NCI-H226 (cell line): Measurements from ENCODE around the gene POLR3GL.
"Not testable (repeated sequence)": the region's sequence is repeated elsewhere in the genome, so short reads cannot be mapped to it uniquely, and the experiment has no call there.

Experiments used
- DNase-seq: peaks from one replicate; pipeline ENCODE4 v3.0.0-alpha.2; 2015

POLR3GL gene

GRCh38 chr1:145964328-145965118 is at the start of gene POLR3GL, which contains the start of gene ANKRD34A:
Gene POLR3GL (plus strand): TSS chr1:145964690. CDS start chr1:145974866, 10,176 bp downstream.
Gene ANKRD34A (minus strand): TSS chr1:145964575. CDS start chr1:145961759, 2,816 bp downstream.
- peak; percentile 96 for DNase-seq

- DNase-seq: no peak
Observed at GRCh38 chr1:145916745-145917144, 47.7 kb upstream of the POLR3GL start.

- DNase-seq: no peak
Observed at GRCh38 chr1:145917595-145917994, 46.9 kb upstream of the POLR3GL start.

GRCh38 chr1:145918144-145918991 is 46.1 kb upstream of the POLR3GL start, which contains the start of gene PEX11B:
Gene PEX11B (minus strand): TSS chr1:145918717. CDS start chr1:145918688, 29 bp downstream.
- peak; percentile 84 for DNase-seq

- DNase-seq: peak; percentile 34
Observed at GRCh38 chr1:145918992-145919939, 45.2 kb upstream of the POLR3GL start.

GRCh38 chr1:145920297-145920696 is 44.2 kb upstream of the POLR3GL start:
- DNase-seq: not testable (repeated sequence)

GRCh38 chr1:145922266-145922665 is 42.2 kb upstream of the POLR3GL start:
- no peak for DNase-seq

- DNase-seq: no peak
Observed at GRCh38 chr1:145926686-145927062, 37.8 kb upstream of the POLR3GL start.

GRCh38 chr1:145927063-145927886 is 37.2 kb upstream of the POLR3GL start, which contains the start of gene RBM8A:
Gene RBM8A (minus strand): TSS chr1:145927484. CDS start chr1:145927426, 58 bp downstream.
- DNase-seq: peak; percentile 95

- no peak for DNase-seq
Observed at GRCh38 chr1:145927916-145928643, 36.4 kb upstream of the POLR3GL start.

- DNase-seq: not testable (repeated sequence)
Observed at GRCh38 chr1:145932522-145933009, 31.9 kb upstream of the POLR3GL start.

GRCh38 chr1:145935708-145936107 is 28.8 kb upstream of the POLR3GL start:
- no peak for DNase-seq

- DNase-seq: no peak
Observed at GRCh38 chr1:145936247-145936646, 28.2 kb upstream of the POLR3GL start.

GRCh38 chr1:145937436-145937835 is 27.1 kb upstream of the POLR3GL start:
- DNase-seq: no peak

GRCh38 chr1:145942405-145942804 is 22.1 kb upstream of the POLR3GL start:
- DNase-seq: no peak

- no peak for DNase-seq
Observed at GRCh38 chr1:145942871-145943270, 21.6 kb upstream of the POLR3GL start.

- DNase-seq: no peak
Observed at GRCh38 chr1:145944532-145944931, 20.0 kb upstream of the POLR3GL start.

- DNase-seq: no peak
Observed at GRCh38 chr1:145946477-145946986, 18.0 kb upstream of the POLR3GL start.

GRCh38 chr1:145947551-145947950 is 16.9 kb upstream of the POLR3GL start:
- no peak for DNase-seq

GRCh38 chr1:145949219-145949618 is 15.3 kb upstream of the POLR3GL start:
- DNase-seq: no peak
